OCI-LY7 (cell line): ENCODE results near the gene TOMM20. TPM values are rescaled to one million over a fixed set of nuclear protein-coding genes. Genes with fewer than 3 reads are reported as not detected.
"Not testable (repeated sequence)": the region's sequence is repeated elsewhere in the genome, so short reads cannot be mapped to it uniquely, and the experiment has no call there.

ENCODE experiments used
- BruUV-seq: library from RNA; stranded (reverse); fragments of 400-500 nt; replicated peaks from 2 replicates; lab custom pipeline; 2021; lab: Mats Ljungman, UMichigan
- CTCF ChIA-PET: fragments of 300-600 bp; sonication (Branson Sonifier 250); formaldehyde crosslinking; loops from one replicate; lab custom pipeline; 2022; ENCODE audit warnings: antibody characterized with exemption; ENCODE audit not compliant: unreplicated experiment; lab: Charles Lee
- POLR2A ChIA-PET: fragments of 300-600 bp; sonication (Branson Sonifier 250); formaldehyde crosslinking; loops from one replicate; lab custom pipeline; 2022; ENCODE audit warnings: antibody characterized with exemption; lab: Charles Lee
- DNase-seq: peaks from one replicate; pipeline ENCODE4 v3.0.0-alpha.2; 2015; ENCODE audit warnings: low spot score
- H2AFZ ChIP-seq: fragments of 200-600 bp; sonication (generic), shearing (Covaris generic); 2 replicates; pipeline ENCODE4 v1.6.1; 2014; ENCODE audit warnings: mild to moderate bottlenecking, antibody characterized with exemption, low read length, moderate library complexity
- H3K27ac ChIP-seq: fragments of 200-600 bp; sonication (generic); 2 replicates; pipeline ENCODE4 v1.5.1; 2014; ENCODE audit warnings: mixed run types, low read depth, mild to moderate bottlenecking, moderate library complexity, low read length, inconsistent platforms; ENCODE audit not compliant: poor library complexity, severe bottlenecking
- H3K36me3 ChIP-seq: fragments of 200-600 bp; sonication (generic); 2 replicates; pipeline ENCODE4 v1.6.1; 2014; ENCODE audit warnings: mild to moderate bottlenecking, antibody characterized with exemption, low read length, moderate library complexity, mixed read lengths; ENCODE audit not compliant: insufficient read depth
- H3K4me1 ChIP-seq: fragments of 200-600 bp; sonication (generic); 2 replicates; pipeline ENCODE4 v1.5.1; 2014; ENCODE audit warnings: mild to moderate bottlenecking, low read length; ENCODE audit not compliant: insufficient read depth, poor library complexity, severe bottlenecking
- H3K4me2 ChIP-seq: fragments of 200-600 bp; sonication (generic); 2 replicates; pipeline ENCODE4 v1.6.1; 2014; ENCODE audit warnings: mild to moderate bottlenecking, low read length
- H3K4me3 ChIP-seq: fragments of 200-600 bp; sonication (generic); 2 replicates; pipeline ENCODE4 v1.5.1; 2014; ENCODE audit warnings: mild to moderate bottlenecking, low read depth, low read length; ENCODE audit not compliant: poor library complexity, severe bottlenecking
- H3K79me2 ChIP-seq: fragments of 200-600 bp; sonication (generic); 2 replicates; pipeline ENCODE4 v1.6.1; 2016; ENCODE audit warnings: low read depth, mild to moderate bottlenecking, low read length, moderate library complexity, mixed read lengths; ENCODE audit not compliant: insufficient read depth
- H3K9me2 ChIP-seq: fragments of 200-600 bp; sonication (generic); 2 replicates; pipeline ENCODE4 v1.6.1; 2016; ENCODE audit warnings: mild to moderate bottlenecking, low read length, mixed read lengths; ENCODE audit not compliant: insufficient read depth
- H3K9me3 ChIP-seq: fragments of 200-600 bp; sonication (generic); 2 replicates; pipeline ENCODE4 v1.6.1; 2014; ENCODE audit warnings: mild to moderate bottlenecking, mixed run types, low read length, mixed read lengths
- H4K20me1 ChIP-seq: fragments of 200-600 bp; sonication (generic); 2 replicates; pipeline ENCODE4 v1.6.1; 2014; ENCODE audit warnings: mild to moderate bottlenecking, antibody characterized with exemption, low read length, moderate library complexity, mixed read lengths; ENCODE audit not compliant: insufficient read depth
- EZH2phosphoT487 ChIP-seq: fragments of 200-600 bp; sonication (generic); IDR thresholded peaks from 2 replicates; pipeline ENCODE4 v1.6.1; 2018; ENCODE audit warnings: low read depth, borderline replicate concordance, mild to moderate bottlenecking, mixed run types, antibody characterized with exemption, low read length, moderate library complexity, mixed read lengths
- intact Hi-C: fragments of 100-400 bp; cut with micrococcal nuclease; formaldehyde crosslinking; loops from one replicate; pipeline ENCODE4 v1.10.0; 2022; ENCODE audit not compliant: unreplicated experiment
- total RNA-seq, 2 experiments: library from RNA; depleted of rRNA in 1 of 2; stranded (reverse); fragments of >200 nt in 1 of 2; shearing (Covaris generic) in 1 of 2; gene quantifications; 2 replicates each; pipeline ENCODE4 v1.2.3, GENCODE V29; 2014 to 2022
- TF ChIP-seq, protein P1 (sequence below): fragments of 200-600 bp; sonication (generic); conservative IDR thresholded peaks from 2 replicates; pipeline ENCODE4 v1.5.1; 2014; ENCODE audit warnings: mild to moderate bottlenecking, antibody characterized with exemption, low read length, moderate library complexity, mixed read lengths

TOMM20 gene
- total RNA-seq, 2 experiments from 2014 or later, result 76.7 to 133 TPM

DNA sequence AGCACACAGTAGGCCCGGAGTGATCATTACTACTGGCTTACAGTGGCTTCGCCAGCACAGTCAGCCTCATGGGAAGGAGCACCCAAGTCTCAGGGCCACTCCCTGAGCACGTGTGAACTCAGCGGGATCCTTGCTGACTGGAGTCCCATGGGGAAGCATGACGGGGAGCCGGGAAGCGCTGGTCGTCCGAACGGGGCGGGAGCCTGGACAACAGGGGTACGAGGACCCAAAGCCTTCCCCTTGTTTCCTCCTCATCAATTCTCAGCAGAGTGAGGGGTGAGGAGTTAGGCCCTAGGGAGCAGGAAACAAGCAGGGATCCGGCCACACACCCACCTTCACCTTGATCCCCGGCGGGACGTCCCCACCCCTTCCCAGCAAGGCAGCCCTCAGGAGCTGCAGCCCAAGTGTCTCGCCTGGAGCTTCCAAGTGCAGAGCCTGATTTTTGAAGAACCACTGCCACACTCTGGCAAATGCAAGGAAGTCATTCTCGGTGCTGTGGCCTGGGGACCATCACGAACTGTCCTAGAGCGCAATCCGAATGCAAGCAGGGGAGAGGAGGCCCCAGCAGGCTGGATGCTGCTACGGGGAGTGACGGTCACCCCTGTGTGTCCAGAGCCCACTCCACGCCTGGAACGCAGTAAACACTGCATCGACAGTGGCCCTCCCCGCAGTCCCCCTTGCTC is 35.5 kb downstream of the TOMM20 start:
- Histone ChIP-seq H2AFZ (peak overlapping the region; percentile 55), H3K79me2 (no peaks in the 10 kb centered on the region), H3K36me3 (no peaks in the 10 kb centered on the region), H3K9me2 (no peaks in the 10 kb centered on the region), H4K20me1 (no peaks in the 10 kb centered on the region), H3K4me3 (no peak overlapping the region), H3K9me3 (no peaks in the 10 kb centered on the region), H3K27ac (no peak overlapping the region), H3K4me2 (no peak overlapping the region), H3K4me1 (peaks cover 3% of the 10 kb centered on the region)
- ChIA-PET POLR2A (no interaction called here), CTCF (interaction anchor here (0.6 kb wide), 1 partner anchor 312 kb away, joined by 3 read pairs; no protein-coding TSS in a partner anchor)
- peak; percentile 24 for DNase-seq
- TF ChIP-seq EZH2phosphoT487, result no peak
- TF ChIP-seq, protein P1, sequence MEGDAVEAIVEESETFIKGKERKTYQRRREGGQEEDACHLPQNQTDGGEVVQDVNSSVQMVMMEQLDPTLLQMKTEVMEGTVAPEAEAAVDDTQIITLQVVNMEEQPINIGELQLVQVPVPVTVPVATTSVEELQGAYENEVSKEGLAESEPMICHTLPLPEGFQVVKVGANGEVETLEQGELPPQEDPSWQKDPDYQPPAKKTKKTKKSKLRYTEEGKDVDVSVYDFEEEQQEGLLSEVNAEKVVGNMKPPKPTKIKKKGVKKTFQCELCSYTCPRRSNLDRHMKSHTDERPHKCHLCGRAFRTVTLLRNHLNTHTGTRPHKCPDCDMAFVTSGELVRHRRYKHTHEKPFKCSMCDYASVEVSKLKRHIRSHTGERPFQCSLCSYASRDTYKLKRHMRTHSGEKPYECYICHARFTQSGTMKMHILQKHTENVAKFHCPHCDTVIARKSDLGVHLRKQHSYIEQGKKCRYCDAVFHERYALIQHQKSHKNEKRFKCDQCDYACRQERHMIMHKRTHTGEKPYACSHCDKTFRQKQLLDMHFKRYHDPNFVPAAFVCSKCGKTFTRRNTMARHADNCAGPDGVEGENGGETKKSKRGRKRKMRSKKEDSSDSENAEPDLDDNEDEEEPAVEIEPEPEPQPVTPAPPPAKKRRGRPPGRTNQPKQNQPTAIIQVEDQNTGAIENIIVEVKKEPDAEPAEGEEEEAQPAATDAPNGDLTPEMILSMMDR, result no peak
- BruUV-seq, result no TSS peak
- intact Hi-C loops, result loop anchor here (2.0 kb wide), 1 partner anchor 324 kb away; no protein-coding TSS in a partner anchor

DNA sequence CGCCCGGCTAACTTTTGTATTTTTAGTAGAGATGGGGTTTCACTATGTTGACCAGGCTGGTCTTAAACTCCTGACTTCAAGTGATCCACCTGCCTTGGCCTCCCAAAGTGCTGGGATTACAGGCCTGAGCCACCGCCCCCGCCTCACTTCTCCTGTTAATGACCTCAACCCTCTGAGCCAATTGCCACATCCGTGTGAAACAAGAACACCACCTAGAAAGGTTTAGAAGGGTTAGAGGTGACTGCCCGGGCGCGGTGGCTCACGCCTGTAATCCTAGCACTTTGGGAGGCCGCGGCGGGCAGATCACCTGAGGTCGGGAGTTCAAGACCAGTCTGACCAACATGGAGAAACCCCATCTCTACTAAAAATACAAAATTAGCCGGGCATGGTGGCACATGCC is 36.2 kb downstream of the TOMM20 start:
- H3K9me3 ChIP-seq, H3K36me3 ChIP-seq, H3K4me3 ChIP-seq, DNase-seq, H3K4me1 ChIP-seq, POLR2A ChIA-PET, H4K20me1 ChIP-seq, H3K27ac ChIP-seq, CTCF ChIA-PET, H3K4me2 ChIP-seq, H2AFZ ChIP-seq, BruUV-seq, H3K79me2 ChIP-seq, H3K9me2 ChIP-seq: not testable (repeated sequence)
- intact Hi-C loops, result loop anchor here (2.0 kb wide), 1 partner anchor 324 kb away; no protein-coding TSS in a partner anchor

DNA sequence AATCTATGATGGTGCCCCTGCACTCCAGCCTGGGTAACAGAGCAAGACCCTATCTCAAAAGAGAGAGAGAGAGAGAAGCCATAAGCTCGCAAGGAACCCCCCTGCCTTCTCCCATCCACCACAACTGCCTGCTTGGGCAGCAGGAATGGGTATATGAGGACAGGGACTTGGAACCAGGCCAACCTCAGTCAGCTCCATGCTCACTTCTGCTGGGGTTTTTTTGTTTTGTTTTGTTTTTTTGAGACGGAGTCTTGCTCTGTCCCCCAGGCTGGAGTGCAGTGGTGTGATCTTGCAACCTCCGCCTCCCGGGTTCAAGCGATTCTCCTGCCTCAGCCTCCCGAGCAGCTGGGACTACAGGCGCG is 36.6 kb downstream of the TOMM20 start:
- CTCF ChIA-PET, H3K36me3 ChIP-seq, H3K79me2 ChIP-seq, H2AFZ ChIP-seq, H3K4me2 ChIP-seq, H3K9me2 ChIP-seq, BruUV-seq, POLR2A ChIA-PET, H3K4me3 ChIP-seq, H3K4me1 ChIP-seq, H4K20me1 ChIP-seq, H3K9me3 ChIP-seq, H3K27ac ChIP-seq, DNase-seq: not testable (repeated sequence)
- intact Hi-C loops, result loop anchor here (2.0 kb wide), 1 partner anchor 325 kb away; no protein-coding TSS in a partner anchor

DNA sequence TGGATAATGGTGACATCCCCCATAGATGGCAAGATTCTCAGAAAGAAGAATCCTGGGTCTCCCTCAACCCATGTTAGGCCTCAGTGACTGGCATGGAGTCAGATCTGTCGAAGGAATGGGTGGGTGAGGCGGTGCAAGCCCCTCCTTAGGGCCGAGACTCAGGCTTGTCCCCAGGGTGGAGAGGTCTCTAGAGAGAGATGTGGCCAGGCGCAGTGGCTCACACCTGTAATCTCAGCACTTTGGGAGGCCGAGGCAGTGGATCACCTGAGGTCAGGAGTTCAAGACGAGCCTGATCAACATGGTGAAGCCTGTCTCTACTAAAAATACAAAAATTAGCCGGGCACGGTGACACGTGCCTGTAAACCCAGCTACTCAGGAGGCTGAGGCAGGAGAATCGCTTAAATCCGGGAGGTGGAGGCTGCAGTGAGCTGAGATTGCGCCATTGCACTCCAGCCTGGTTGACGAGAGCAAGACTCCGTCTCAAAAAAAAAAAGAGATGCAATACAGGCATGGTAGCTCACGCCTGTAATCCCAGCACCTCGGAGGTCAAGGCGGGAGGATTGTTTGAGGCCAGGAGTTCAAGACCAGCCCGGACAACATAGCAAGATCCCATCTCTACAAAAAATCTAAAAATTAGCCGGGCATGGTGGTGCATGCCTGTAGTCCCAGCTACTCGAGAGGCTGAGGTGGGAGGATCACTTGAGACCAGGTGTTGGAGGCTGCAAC is 37.2 kb downstream of the TOMM20 start:
- H3K27ac ChIP-seq, DNase-seq, BruUV-seq, H3K9me2 ChIP-seq, POLR2A ChIA-PET, H4K20me1 ChIP-seq, H3K79me2 ChIP-seq, H3K4me2 ChIP-seq, H2AFZ ChIP-seq, H3K36me3 ChIP-seq, H3K4me3 ChIP-seq, H3K9me3 ChIP-seq, H3K4me1 ChIP-seq: not testable (repeated sequence)
- CTCF ChIA-PET, result interaction anchor here (0.5 to 0.7 kb wide), 2 partner anchors 413 to 839 kb away, joined by 3 to 5 read pairs; partner anchors contain the start of gene B3GALNT2
- intact Hi-C loops, result loop anchor here (2.0 kb wide), 1 partner anchor 325 kb away; no protein-coding TSS in a partner anchor
